AG10803 (cell line): ENCODE data around the gene ATXN7L1.

Experiments
- DNase-seq: peaks from one replicate; pipeline ENCODE4 v3.0.0; 2010; ENCODE audit warnings: low read depth
- H3K4me3 ChIP-seq: 2 replicates; pipeline ENCODE4 v1.5.1; 2011; ENCODE audit warnings: mild to moderate bottlenecking, low read length, control low read depth
- CTCF ChIP-seq: conservative IDR thresholded peaks from 2 replicates; pipeline ENCODE4 v1.5.1; 2011; ENCODE audit warnings: mild to moderate bottlenecking, low read length, control low read depth, inconsistent platforms

ATXN7L1 gene

GRCh38 chr7:105879782-105880181 is 3.4 kb upstream of the ATXN7L1 start:
- no peak for TF ChIP-seq CTCF
- H3K4me3 ChIP-seq = no peak overlapping the region
- no peak for DNase-seq

- no peak for DNase-seq
- H3K4me3 ChIP-seq = no peak overlapping the region
- TF ChIP-seq CTCF = no peak
Observed at GRCh38 chr7:105878746-105879605, 2.6 kb upstream of the ATXN7L1 start.

GRCh38 chr7:105877736-105878135 is 1.3 kb upstream of the ATXN7L1 start:
- TF ChIP-seq CTCF = no peak
- peak overlapping the region; percentile 69 for H3K4me3 ChIP-seq
- peak; percentile 27 for DNase-seq

- no peak; the same call in 1 of the 2 replicates for TF ChIP-seq CTCF
- H3K4me3 ChIP-seq = peak overlapping the region; percentile 69
- DNase-seq = peak; percentile 40
Observed at GRCh38 chr7:105876964-105877601, 684 bp upstream of the ATXN7L1 start.

- peak overlapping the region; percentile 88 for H3K4me3 ChIP-seq
- no peak for DNase-seq
- no peak for TF ChIP-seq CTCF
Observed at GRCh38 chr7:105875505-105875904, 894 bp downstream of the ATXN7L1 start.

- TF ChIP-seq CTCF = no peak
- H3K4me3 ChIP-seq = no peak overlapping the region
- DNase-seq = no peak
Observed at GRCh38 chr7:105874055-105874454, 2.3 kb downstream of the ATXN7L1 start.

GRCh38 chr7:105872491-105872890 is 3.9 kb downstream of the ATXN7L1 start:
- H3K4me3 ChIP-seq = no peak overlapping the region
- no peak for TF ChIP-seq CTCF
- no peak for DNase-seq
